DMS114 treated with DMSO at 0.1 percent for 48 hours (cell line): Measurements from ENCODE around the gene AOC1.
"Not testable (repeated sequence)": the region's sequence is repeated elsewhere in the genome, so short reads cannot be mapped to it uniquely, and the experiment has no call there.

Experiments
- DNase-seq: peaks from one replicate; lab custom pipeline; 2025; ENCODE audit not compliant: unreplicated experiment; lab: John Stamatoyannopoulos, UW

Gene AOC1

DNA sequence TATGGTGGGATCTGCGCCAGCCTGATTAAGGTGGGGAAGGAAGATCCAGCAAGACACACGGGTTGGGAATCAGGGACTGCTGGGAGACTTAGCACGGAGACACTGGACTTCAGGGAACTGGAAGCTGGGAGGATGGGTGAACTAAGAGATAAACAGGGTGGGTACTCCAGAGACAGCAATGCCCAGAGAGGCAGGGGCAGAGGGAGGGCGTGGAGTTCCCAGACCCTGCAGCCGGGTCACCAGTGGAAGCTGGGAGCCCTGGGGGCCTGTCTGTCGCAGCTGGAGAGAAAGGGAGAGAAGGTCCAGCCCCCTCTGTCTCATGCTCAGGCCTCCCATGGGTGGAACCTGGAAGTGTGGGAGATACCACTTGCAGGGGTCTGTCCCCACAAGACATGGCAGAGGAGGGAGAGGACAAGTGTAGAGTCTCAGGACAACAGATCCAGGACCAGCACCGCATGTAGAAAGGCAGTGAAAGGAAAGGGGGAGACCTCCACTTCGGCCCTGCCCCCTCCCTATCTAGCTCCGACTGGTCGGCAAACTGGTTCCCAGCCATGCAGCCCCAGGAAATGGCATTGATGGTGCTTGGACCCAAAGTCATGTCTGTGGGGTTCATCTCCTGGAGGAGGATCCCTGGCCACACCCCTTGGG, 44.4 kb downstream of the AOC1 start:
- no peak for DNase-seq

DNA sequence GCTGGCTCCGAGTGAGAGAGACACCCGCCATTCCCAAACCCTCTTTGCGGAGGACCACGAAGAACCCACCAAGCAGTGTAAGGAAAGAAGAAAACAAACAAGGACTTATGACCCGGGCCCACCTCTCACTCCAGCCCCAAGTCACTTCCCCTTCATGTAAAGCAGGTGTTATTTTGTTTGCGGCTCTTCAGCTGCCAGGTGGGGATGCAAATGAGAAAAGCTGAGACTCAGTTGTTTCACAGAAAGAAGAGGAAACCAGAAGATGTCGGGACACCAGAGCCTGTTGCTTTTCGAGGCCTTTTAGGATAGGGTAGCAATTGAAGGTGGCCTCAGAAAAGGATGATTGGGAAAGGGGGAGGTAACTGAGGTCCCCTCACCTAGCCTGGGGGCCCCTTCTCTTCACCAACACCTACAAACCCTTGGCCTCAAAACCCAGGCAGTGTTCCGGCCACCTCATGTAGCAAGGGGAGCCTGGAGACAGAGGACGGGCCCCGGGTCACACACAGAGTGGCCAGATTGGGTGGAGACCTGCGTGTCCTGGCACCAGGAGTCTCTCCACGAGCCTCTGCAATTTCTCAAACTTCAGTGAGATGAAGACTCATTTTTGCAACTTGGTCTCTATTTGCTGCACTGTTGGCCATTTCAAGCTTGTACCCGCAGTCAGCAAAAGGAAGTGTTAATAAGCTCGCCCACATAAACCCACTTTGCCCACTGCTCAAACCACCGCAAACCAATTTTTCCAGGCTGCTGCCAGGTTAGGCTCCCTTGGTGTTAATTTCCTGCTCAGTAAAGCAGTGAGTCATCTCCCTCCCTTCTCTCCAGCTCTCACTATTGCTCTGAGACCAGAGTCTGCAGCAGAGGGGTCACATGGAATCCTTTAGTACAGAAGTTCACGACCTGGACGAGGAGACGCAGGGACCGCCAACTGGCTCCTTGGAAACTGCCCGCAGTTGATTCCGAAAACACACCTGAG, 45.5 kb downstream of the AOC1 start:
- DNase-seq, result no peak

DNA sequence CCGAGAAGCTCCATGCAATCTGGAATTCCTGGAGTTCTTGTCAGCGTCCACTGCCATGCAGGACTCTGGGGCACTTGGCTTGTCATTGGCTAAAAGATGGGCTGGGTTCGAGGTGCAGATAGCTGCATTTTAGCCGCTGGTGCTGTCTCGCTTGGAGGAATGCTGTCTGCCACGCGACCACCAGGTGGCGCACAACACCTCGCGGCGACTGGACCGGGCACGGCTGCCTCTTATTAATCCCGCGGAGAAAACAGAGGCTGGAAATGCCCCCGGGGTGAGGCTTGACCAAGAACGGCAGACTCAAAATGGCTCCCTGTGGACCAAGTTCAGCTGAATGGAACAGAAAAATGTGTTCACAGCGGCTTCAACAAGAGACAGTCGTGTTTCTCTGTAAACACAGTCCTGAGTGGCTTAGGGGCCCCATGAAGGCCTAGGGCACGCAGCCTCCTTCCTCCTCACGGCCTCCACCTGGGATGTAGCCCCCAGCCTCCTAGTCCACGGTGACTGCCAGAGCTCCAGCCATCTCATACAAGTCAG, 46.2 kb downstream of the AOC1 start:
- DNase-seq, result peak; percentile 51

DNA sequence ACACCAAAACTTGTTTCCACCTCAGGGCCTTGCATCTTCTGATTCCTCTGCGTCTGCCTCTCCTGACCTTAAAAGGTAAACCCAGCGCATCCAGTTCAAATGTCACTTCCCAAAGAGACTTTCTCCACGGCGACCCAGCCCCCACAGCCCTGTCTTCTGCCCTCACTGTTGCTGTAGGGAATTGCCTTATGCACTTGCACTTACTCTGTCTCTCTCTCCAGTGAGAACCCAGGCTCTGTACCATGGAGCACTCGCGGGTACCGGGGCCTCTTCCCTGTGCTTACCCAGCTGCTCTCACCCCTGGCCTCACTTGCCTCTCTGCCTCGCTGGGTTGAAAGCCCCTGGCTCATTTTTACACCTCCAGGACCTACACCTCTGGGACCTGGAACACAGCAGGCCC, 48.4 kb downstream of the AOC1 start:
- no peak for DNase-seq

DNA sequence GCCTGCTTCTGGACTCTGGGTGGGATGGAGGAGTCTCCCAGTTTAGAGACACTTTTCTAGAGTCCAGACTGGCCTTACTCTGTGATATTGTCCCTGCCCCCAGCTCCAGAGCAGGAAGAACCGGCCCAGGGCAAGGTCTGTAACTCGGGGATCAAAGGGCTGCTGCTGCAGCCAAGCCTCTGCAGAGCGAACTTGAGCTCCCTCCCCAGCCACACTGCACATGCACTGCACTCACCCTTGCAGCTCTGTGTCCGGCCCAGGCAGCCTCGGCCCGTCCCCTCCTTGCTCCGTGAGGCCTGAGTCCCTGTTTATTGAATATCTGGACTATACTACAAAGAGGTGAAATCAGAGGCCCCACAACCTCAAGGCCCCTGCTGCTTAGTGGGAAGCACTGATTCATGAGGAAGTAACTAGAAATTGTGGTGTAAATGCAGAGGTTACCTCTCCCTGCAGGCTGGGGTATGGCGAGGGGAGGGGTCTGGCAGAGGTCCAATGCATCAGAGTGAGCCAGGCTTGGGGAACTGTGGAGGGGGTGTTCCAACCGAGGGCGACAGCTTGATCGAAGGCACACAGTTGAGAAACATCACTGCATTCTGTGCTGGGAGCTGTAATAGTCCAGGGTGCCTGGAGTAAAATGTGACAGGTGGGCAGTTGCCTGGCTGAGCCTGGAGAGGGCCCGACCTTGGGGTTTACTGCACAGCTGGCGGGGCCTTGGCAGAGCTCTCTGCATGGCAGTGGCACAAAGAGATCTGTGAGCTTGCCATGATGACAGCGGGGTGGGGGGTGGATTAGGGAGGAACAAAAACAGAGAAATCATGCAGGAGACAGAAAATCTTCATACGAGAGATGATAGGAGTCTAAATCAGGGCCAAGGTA, 49.1 kb downstream of the AOC1 start:
- DNase-seq, result no peak

DNA sequence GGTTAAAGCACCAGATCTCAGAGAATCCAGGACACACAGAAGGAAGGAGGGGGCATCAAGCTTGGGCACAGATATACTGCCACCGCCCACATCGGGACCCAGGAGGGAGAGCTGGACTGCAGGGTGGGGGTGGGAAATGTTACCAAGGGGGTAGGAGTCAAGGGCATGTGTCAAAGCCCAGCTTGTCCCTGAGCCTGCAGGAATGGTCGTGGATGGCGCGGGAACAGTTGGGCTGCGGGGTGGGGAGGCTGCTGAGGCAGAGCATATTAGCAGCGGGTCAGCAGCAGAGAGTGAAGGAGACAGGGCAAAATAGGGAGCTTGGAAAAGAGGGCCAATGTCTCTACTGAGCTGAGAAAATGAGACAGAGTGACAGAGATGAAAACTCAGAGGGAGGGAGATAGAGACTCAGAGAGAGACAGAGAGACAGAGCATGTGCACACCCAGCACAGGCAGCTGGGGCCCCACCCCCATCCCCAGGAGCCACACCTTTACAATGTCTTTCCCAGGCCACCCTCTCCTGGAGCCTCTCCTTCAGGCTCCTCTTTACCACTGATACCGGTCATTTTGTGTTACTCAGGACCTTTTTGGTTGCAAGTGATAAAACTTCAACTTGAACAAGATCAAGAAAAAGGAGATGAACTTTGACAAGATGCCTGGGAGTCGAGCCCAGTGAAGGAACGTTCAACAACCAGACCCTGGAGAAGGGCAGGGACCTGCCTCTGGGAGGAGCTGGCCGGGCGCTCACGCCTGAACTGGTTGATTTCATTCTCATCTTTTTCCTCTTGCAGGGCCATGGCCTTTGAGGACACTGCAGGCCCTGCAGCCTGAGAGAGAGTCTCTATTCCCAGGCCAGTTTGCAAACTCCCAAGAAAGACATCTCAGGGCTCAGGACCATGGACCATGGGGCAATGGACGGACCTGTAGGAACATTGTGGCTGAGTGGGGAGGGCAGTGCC, 50.0 kb downstream of the AOC1 start:
- no peak for DNase-seq

DNA sequence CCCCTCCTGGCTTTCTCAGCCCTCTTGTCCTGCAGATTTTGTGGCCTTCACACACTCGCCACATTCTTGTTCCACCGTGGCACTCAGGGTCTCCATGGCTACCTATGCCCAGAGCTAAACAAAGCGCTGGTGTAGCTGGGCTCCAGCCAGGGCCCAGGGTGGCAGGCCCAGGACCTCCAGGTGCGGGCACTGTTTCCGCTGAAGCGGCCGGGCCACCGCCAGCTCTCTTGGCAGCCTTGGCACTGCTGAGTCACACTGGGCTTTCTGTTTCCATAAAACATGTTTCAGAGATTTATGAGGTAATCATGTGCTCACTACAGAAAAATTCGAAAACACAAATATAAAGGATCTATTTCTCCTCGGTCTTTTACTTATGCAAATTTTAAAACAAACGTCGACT, 51.3 kb downstream of the AOC1 start:
- no peak for DNase-seq

DNA sequence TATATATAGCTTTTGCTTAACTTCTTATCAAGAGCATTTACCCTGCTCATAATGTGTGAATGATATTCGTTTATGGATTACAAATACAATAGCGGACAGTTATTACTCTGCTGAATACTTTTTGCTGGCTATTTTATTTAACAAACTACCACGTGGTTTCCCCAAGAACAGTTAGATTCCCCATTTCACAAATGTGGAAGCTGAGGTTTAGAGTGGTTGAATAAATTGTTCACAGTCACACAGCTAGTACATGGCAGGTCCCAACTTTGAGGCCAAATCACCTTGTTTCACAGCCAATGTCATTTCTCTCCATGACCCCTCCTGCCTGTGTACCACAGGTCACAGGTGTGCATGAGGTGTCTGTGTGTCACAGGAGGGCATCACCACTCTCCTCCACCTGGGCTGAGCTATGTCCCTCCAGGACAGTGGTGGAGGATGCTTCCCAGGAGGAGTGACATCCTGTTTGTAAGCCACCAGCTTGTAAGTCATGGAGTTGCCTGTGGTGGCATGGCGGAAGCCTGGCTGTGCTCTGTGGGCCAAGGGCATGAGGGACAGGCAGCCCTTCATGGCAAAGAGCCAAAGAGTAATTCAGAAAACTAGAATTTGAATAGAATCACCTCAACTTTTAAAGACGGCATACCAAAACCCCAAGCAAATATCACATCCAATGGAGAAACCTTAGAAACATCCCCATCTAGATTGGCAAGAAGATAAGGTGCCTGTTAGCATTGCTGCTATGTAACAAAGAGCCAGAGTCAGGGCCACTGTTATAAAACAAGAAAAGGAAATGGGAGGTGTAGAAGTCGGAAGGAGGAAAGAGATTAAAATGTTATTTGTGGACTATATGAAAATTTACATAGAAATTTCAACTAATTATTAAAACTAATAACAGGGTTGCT, 51.9 kb downstream of the AOC1 start:
- DNase-seq, result no peak

DNA sequence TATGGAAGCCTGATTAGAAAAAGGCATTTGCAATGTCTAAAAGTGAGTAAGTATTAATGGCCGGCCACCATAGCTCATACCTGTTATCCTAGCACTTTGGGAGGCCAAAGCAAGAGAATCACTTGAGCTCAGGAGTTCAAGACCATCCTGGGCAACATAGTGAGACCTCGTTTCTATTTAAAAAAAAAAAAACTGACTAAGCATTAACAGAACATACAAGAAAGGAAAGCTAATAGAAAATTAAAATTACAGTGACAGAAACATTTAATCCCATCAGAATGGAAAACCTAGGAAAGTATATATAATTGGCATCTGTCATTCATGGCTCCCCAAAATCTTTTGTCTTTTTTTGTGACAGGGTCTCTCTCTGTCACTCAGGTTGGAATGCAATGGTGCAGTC, 55.9 kb downstream of the AOC1 start:
- no peak for DNase-seq

DNA sequence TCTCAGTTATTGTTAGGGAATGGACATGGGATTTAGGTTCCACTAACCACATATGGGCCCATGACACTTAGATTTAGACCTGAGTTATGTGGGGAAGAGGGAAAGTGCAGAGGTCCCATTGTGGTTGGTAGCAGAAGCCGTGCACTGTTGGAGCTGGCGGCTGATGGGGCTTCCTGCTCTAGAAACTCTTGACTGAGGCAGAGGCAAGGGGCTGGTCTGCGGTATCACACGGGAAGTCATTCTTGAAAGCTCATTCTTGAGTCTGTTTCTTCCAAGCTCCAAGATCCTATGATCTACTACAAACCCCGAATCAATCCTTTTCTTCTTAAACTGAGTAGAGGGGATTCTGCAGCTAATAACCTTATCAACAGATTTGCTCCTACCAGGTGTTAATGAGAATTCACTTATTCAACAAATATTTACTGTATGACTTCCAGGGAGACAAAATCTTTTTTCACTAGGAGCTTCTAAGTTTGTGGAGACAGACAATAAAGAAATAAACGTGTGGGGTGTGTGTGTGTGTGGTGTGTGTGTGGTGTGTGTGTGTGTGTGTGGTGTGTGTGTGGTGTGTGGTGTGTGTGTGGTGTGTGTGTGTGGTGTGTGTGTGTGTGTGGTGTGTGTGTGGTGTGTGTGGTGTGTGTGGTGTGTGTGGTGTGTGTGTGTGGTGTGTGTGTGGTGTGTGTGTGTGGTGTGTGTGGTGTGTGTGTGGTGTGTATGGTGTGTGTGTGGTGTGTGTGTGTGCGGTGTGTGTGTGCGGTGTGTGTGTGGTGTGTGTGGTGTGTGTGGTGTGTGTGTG, 57.1 kb downstream of the AOC1 start:
- no peak for DNase-seq

DNA sequence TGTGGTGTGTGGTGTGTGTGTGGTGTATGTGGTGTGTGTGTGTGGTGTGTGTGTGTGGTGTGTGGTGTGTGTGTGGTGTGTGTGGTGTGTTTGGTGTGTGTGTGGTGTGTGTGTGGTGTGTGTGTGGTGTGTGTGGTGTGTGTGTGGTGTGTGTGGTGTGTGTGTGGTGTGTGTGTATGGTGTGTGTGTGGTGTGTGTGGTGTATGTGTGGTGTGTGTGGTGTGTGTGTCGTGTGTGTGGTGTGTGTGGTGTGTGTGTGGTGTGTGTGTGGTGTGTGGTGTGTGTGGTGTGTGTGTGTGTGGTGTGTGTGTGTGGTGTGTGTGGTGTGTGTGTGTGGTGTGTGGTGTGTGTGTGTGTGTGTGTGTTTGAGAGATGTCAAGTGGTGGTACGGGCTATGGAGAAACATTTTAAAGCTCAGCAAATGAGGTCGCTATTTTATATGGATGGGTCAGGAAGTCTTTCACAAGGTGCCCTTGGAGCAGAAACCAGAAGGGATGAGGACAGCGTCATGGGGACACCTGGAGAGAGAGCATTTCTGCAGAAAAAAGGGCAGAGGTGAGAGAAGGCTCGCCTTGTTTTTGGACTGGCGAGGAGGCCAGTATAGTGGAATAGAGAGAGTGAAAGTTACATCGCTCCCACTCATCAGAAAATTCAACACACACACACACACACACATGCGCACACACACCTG, 58.1 kb downstream of the AOC1 start:
- DNase-seq, result not testable (repeated sequence)

DNA sequence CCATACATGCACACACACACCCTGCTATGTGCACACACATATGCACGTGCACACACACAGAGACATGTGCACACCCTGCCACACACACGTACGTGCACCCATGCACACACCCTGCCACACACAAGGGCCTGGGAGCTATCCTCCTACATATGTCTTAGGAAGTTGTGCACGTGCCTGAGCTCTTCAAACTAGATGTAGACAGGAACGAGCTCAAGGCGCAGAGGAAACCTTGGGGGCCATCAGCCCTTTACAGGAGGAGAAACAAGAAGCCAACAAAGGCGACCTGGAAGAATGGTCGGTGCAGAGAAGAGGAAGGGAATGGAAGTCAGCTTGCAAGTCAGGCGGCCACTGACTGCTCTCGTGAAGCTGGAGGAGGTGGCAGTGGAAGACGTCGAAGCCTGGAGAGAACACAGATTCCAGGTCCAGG, 58.7 kb downstream of the AOC1 start:
- DNase-seq, result no peak
